GM03348 (cell line): ENCODE measurements around the gene FKBP10.
A peak's percentile ranks its signal among the peaks of the same experiment; 100 is the strongest.

Experiments
- DNase-seq: peaks from one replicate; pipeline ENCODE4 v3.0.0; 2012; ENCODE audit warnings: low spot score

The FKBP10 gene

DNA sequence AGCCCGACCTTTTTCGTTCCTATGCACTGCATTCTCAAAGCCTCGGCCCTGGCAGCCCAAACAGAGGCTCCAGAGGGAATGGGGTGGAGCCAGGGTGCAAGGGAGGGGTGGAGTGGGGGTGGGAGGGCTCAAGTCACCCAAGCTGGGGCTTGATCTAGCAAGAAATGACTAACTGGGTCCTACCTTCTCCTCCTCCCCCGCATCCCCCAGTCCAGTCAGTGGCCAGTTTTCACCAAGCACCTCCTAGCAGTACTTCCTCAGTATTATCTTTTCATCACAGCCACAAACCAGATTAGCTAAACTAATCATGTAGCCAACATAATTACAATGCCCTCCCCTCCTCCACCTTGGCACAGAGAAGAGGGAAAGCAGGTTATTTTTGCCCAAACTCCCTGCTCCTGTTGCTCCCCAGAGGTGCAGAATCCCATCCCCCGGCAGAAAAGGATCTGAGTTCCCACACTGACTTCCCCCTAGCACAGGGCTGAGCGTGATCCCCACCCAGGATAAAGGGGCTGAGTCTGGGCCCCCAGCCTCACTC, 28.5 kb upstream of the FKBP10 start:
- DNase-seq = no peak

DNA sequence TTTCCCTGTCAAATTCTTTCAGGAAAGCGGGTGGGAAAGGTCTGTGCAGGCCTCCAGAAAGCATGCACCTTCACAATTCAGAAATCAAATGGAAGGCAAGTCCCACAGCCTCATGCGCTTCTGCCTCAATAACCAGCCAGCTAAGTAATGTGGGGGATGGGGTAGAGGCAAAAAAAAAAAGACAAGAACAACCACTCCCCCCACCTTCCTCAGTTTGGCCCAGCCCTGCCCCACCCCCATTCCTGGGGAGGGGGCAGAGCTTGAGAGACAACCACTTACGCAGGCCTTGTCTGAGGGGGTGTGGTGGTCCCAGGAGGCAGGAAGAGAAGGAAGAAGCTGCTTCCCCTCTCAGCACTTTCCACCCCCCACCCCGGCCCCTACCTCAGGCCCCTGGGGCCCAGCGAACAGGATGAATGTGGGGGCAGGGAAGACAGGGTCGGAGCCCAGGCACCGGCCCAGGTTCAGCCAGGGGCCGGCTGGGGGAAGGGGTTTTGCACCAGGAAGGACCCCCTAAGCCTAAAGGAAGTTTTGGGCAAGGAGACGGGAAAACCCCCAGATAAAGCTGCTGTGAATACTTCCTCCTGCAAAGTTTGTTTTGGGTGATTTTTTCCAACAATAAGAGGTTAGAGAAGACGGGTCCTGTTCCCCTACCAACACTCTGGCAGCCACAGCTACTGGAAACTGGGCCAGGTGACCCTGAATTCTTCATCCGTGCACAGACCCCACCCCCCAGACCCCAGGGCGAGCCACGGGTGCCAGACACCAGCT, 27.5 kb upstream of the FKBP10 start:
- DNase-seq = no peak

DNA sequence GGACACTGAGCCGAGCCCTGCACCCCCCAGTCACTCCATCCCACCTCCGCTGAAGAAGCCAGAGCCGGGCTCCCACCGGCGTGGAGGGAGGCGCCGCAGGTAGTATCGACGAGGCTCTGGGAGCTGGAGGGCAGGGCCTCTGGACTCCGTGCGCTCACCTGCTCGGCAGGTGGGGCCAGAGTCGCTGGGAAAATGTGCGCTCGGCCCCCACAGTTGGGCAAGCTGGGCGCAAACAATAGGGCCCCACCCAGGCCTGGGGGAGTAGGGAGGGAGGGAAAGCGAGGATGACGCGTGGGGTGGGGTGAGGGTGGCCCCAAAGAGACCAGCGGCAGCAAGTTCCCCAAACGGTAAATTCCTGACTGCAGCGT, 27.0 kb upstream of the FKBP10 start:
- DNase-seq = no peak

DNA sequence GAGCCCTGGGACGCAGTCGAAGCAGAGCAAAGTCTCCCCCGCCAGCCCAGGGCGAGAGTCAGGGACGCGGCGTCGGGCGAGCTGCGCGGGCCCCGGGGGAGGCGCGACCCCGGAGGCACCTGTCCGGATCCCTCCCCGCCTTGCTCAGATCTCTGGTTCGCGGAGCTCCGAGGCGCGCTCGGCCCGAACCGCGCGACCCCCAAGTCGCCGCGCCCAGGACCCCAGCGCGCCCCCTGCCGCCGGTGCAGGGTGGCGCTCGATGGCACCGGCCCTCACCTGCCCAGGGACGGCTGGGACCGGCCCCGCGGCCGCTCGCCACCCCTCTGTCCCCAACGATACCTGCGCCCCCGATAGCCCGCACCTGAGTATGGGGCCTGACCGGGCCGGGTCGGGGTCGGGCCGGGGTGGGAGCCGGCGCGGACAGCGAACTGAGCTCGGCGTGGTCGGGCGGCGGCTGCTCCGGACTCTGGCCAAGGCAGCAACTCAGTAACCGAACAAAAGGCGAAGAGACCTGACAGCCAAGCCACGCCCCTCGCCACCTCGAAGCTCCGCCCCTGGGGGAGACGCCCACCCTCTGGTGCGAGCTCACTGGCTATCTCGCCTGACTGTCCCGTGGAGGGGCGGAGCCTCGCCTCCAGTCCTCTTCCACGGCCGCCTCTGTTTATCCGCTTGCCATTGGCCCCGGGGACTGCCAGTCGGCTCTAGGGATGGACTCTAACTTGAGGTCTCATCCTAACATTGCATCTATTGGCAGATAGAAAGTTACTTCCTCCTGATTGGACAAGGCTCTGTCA, 26.4 kb upstream of the FKBP10 start, which contains the start of gene JUP:
JUP (minus strand) TSS at position 485 of the 794 bp plus-strand sequence. CDS start 14,857 bp downstream, outside the sequence.
- DNase-seq = peak; percentile 96

DNA sequence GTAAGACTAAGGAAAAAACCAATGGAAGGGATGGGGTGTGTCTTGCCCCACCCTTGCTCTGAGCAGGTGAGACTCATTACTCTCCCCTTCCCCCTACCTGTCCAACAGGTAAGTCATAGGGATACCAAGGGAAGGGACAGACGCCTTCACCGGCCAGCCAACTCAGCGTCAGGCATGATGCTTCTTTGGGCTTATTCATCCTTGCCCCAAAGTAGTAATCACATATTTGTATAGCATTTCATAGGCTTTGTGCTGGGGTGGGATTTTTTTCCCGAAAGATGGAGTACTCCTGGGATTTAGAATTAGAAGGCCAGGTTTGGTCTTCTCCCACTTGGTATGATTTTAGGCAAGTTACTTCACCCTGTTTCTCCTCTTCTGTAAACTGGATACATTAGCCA, 25.8 kb upstream of the FKBP10 start:
- no peak for DNase-seq

DNA sequence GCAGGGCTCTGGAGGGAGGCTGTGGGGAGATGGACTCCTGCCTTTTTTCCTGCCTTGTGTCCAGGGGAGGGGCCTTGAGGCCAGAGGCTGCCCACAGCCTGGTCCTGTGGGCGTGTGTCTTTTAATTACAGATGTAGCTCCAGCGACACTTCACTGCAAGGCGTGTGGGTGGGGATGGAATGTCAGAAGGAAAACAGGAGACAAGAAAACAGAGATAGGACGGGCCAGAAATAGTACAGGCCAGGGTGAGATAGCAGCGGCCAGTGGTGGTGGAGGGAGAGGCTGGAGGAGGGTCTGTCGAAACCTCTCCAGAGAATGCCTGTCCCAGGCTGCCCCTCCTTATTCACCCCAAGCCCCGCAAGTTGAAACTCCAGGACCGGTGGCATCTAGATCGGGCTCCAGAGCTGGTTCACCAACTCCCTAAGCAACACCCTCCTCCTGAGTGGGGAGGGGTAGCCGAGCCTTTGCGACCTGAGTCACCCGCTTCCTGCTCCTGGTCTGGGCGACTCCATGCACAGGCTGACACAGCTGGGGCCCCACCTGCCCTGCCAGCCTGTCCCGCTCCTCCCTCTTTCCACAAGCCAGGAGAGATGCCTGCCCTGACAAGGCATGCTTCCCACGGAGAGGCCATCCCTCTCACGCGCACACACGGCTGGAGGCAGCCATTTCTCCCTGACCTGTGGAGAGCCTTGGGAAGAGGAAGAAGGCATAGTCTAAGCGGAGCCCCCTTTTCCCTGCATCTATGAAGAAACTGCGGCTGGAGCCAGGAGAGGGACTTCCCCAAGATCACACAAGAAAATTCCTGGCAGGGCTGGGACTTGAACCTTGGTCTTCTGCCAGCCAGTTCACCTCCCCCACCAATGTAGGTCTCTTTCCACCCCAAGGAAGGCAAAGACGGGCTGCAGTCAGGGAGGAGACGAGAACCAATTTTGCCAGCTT, 19.7 kb upstream of the FKBP10 start:
- DNase-seq = peak; percentile 71

DNA sequence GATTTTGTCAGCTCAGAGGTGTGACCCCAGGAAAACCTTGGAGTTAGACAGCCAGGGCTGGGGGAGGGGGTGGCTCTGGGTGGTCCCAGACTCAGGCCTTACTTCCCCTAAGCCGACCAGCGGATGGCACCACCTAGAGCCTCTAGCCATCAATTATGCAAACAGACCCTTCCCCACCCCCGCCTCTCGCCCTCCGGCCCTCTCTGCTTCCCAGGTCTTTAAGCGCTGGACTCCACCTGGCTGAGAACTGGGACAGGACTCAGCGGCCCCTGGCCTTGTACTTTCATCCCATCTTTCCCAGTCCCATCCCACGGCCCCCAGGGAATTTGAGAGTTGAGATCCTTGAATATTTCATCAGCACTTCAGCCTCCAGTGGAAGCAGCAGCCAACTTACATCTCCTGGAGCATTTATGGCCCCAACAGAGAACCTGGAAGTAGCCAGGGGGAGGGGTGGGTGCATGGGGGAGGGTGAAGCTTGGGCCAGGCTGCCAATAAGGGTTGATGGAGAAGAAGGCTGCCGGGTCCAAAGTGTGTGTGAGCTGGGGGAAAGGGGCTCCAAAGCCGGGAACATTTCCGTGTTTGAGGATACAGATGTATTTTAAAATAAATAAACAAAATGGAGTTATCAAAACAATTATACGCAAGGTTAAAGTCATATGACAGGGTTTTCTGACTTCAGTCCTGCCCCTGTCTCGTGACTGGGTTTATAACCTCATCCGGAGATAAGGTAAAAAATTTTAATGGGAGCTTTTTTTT, 18.8 kb upstream of the FKBP10 start:
- DNase-seq = no peak

DNA sequence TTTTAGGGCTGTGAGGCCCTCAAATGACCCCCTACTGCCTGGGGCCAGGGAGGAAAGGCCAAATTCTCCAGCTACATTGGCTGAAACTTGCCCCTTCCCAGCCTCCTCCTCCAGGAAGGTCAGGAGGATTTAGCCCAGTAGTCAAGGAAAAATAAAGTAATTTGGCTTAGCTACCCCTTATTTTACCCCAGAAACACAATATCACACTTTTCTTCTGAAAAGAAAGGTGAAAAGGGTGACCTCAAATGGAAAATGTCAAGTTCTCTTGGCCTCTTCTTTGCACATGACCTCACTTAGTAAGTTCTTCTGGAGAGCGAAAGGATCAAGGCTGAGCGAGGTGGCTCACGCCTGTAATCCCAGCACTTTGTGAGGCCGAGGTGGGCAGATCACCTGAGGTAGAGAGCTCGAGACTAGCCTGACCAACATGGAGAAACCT, 18.2 kb upstream of the FKBP10 start:
- DNase-seq = no peak

DNA sequence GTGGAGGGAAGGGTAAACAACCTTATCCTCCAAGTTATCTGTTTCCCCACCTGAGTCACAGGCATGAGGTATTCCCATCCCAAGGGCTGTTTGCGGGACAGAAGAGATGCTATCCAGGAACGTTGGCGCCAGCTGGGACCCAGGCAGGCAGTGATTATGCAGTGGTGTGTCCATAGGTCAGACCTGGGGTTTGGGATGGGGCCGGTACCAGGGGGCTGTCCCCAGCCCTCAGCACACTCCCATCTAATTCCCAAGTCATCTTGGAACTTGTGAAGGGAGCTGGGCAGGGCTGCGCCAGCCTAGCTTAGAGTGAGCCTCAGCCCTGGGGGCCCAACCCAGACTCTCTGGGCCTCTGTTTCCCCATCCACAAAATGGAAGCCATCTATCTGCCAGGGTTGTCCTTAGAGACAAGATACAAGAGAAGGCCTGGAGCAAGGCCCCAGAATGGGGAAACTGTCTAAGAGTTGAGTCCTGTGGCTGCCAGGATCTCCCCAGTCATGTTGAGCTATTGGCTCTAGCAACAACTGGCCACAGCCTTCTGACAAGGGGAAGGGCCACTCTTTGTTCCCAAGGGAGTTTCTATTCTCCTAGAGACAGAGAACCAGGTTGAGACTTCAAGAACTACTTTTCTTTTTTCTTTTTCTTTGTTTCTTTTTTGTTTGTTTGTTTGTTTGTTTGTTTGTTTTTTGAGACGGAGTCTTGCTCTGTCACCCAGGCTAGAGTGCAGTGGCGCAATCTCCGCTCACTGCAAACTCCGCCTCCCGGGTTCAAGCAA, 16.5 kb upstream of the FKBP10 start:
- no peak for DNase-seq

DNA sequence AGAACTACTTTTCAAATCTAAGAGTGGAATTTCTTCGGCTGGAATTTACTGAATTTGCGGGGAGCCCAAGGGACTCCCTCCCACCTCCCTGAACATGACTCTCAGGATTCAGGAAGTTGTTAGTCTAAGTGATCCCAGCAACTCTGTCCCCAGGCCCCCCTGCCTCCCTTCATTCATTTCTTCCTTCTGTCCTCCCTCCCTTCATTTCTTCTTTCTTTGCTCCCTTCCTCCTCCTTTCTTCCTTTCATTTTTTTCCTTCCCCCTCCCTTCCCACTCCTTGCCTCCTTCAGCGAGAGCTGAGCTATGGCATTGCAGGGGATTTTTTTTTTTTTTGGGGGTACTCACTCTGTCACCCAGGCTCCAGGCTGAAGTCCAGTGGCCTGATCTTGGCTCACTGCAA, 15.4 kb upstream of the FKBP10 start:
- no peak for DNase-seq

DNA sequence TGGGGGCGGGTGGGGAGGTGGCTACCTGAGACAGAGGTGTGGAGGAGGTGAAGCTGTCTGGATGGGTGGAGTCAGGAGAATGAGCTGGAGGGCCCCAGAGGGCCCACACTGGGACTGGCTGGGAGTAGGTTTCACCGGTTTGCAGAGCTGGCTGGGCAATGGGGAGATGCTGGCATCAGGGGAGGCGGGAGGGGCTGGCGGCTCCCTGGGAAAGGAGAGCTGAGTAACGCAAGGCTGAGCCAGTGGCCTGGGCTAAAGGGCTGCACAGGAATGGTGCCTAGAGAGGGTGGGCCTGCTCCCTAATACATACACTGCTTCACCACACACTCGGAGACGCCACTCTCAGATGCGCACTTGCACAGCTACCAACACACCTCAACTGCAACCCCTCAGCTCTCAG, 13.4 kb upstream of the FKBP10 start:
- no peak for DNase-seq

DNA sequence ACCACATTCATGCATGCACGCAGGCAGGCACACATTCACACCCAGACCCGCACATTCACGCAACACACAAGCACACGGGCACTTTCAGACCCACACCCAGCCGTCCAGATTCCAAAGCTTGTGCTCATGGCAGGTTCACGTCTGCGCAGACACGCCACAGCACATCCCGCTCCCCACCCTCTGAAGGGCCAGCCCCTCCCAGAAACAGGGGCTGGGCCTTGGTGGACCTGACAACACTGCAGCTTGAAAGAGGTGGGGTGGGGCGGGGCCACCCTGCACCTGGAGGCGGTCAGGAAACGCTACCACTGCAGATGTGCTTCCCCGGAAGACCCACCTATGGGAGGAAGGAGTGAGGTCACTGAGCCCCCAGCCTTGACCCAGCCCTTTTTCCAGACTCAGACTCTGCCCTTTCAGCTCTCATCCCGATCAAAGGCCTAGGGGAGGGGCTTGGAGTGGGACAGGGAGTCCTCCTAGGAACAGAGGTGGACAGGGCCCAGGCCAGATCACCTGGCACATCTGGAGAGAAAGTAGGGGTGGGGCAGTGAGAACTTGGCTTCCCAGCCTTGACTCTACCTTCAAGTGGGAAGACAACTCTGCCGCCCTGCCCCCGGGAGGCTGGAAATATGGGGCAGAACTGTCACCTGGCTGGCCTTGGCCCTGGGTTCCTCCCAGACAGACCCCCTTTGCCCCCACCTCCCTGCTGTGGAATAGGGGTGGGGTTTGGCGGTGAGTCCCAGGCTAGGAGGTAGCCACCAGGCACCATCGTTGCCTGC, 12.0 kb upstream of the FKBP10 start:
- peak; percentile 66 for DNase-seq

DNA sequence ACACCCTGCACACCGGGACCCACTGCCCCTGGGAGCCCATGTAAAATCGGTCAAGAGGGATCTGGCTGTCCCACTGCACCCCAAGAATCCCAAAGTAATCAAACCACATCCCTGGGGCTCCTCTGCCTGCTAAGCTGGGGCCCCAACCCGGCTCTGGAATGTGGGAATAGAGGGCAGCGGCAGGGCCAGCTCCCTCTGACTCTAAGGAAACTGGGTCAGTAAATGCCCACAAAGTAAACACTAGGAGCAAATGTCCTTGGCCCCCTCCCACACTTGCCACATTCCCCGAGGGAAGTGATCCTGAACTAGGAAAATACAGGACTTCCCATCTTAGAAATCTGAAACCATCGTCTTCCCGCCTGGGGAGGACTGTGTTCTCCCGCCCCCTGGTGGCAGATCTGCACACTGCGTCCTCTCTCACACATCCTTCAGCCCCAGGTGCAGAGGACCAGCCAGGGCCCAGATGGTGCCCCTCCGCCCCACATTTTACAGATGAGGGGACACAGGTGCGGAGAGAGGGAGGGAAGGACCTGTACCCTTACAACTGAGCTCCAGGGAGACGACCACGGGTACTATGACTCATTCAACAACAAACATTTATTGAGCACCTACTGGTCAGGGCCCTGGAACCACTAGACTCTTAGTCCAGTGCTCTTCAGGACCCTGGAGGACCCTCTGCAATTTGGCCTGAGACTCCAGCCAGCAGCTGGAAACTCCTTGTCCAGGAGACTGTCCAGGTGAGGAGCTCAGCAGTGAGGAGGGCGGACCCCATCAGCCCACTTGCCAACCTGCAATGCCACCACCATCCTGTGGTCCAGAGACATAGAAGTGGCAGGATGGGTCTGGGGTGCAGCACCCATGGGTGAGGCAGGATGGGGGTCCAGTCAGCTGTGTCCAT, 11.2 kb upstream of the FKBP10 start:
- peak; percentile 89 for DNase-seq

DNA sequence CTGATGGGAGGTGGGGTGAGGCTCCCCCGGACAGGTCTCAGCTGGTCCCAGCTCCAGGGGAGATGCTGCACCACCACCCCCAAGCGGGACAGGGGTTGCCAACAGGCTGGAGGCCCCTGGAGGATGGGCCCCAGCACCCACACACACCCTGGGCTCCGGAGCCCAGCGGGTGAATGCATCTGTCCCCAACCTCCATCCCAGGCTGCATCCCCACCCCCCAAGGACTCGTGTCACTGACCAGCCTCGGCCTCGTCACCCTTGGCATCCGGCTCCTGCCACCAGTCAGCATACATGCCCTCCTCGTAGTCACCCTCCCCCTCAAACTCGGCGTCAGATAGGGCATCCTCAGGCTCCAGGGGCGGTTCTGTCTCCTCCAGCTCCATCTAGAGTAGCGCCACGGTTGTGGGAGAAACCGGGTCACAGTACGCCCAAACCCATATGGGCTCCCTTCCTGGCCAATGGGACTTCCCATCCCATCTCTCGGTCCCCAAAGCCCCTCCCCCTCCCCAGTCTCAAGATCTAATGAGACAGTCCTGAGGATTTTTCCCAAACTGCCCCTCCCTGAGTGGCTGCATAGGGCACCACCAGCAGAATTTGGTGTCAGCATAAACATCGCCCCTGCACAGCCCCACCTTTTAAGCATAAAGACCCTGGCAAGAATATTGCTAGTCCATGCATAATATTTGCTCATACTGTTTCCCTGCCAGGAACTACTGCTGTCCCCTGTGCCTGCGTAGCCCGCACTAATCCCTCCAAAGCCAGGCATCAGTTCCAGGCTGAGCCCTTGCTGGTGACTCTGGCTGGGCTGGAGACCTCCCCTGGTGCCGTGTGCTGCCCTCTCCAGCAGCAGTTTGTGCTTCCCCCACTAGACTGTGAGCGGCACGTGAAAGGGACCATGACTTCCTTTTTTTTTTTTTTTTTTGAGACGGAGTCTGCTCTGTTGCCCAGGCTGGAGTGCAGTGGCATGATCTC, 9.5 kb upstream of the FKBP10 start:
- DNase-seq = no peak

DNA sequence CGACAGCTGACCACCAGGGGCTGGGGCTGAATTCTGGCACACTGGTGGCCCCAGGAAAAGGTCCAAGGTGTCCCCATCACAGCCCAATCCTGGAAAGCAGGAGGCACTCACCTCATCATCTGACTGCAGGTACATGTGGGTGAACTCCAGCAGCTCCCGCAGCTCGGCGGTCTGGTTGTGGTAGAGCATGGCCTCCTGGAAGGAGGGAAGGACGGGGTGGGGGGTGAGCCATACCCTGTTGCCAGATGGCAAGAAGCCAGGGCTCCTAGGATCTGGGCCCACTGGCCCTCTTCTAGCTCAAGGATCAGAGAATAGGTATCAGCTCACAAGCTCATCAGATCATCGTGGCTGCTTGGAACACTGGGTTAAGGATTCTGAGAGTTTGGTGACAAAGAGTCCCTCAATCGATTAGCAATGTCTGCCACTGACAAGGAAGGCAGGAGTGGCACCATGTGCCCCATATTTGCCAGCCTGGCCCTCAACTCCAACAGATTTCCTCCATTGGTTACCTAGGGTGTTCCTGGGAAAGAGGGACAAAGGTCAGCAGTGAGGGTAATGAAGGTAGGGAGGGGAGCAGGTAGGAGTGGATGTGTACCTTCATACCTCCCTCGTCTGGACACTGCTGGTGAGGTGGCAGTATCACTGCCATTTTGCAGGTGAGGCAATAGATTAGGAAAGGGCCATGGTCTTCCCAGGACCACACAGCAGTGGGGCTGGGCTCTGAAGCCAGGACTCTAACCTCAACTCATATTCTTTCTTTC, 5.9 kb upstream of the FKBP10 start:
- DNase-seq = no peak

DNA sequence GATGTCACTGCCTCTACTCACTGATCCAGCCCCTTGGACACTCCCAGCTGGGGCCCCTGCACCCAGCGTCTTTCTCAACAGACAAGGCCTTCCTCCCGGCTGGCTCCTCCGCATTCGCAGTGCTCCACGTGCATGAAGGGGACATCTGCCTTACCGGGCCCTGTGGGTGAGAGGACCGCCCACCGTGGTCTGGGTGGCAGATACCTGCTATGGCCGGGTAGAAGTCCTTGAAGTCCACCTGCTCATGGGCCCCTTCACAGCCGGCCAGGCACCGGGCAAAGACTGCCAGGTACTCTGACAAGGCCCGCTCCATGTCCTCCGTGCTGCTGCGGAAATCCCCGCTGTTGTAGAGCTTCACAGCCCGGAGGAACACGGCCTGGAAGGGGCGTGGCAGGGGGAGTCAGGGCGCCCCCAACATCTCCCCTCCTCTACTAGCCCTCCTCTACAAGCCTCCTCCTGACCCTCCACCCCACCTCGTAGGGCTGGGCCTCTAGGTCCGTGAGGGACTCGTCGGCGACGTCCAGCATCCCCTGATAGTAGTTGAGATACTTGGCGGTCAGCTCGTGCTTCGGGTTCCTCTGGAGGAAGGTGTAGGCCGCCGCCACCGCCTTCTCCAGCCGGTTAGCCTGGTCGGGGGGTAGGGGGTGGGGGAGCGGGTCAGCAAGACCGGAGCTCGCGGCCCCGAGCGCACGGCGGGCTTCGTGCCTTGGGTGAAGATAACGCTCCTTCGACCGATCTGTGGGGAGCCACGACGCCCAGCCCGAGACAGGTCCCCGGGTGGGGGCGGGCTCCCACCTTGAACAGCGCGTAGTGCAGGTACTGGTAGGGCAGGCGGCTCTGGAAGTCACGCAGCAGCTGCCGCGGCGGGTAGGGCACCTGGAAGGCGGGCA, 1.9 kb upstream of the FKBP10 start:
- peak; percentile 37 for DNase-seq
